ENCODE measurements around the gene LMBRD2.

DNA sequence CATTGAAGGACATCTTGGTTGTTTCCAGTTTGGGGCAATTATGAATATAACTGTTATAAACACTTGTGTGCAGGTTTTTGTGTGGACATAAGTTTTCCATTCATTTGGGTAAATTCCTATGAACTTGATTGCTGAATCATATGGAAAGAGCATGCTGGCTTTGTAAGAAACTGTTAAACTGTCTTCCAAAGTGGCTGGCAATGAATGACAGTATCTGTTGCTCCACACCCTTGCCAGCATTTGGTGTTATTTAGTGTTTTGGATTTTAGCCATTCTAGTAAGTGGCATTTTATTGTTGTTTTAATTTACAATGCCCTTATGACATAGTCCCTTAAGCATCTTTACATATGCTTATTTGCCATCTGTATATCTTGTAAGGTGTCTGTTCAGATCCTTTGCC is 55.2 kb downstream of the LMBRD2 start:
- TF ChIP-seq EP300 (IDR thresholded peaks at IDR 0.05) (no peak), POLR2A (IDR thresholded peaks at IDR 0.05) (no peak)
- TF ChIP-seq, protein P1, sequence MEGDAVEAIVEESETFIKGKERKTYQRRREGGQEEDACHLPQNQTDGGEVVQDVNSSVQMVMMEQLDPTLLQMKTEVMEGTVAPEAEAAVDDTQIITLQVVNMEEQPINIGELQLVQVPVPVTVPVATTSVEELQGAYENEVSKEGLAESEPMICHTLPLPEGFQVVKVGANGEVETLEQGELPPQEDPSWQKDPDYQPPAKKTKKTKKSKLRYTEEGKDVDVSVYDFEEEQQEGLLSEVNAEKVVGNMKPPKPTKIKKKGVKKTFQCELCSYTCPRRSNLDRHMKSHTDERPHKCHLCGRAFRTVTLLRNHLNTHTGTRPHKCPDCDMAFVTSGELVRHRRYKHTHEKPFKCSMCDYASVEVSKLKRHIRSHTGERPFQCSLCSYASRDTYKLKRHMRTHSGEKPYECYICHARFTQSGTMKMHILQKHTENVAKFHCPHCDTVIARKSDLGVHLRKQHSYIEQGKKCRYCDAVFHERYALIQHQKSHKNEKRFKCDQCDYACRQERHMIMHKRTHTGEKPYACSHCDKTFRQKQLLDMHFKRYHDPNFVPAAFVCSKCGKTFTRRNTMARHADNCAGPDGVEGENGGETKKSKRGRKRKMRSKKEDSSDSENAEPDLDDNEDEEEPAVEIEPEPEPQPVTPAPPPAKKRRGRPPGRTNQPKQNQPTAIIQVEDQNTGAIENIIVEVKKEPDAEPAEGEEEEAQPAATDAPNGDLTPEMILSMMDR (IDR thresholded peaks at IDR 0.05) = no peak
